GM12878 (cell line): ENCODE results near the gene GNB2. TPM values are rescaled to one million over a fixed set of nuclear protein-coding genes. Genes with fewer than 3 reads are reported as not detected.

Experiments used
- ATAC-seq: fragments of 200-7000 bp; cut with Tn5 transposase; 3 replicates; pipeline ENCODE4 v1.9.1; 2020; ENCODE audit warnings: mild to moderate bottlenecking, moderate library complexity
- BruUV-seq: library from RNA; stranded (reverse); fragments of 400-500 nt; replicated peaks from 2 replicates; lab custom pipeline; 2021; lab: Mats Ljungman, UMichigan
- CTCF ChIA-PET: fragments of 300-600 bp; sonication (Branson Sonifier 250); formaldehyde crosslinking; extraction: SDS; loops from one replicate; lab custom pipeline; 2021; ENCODE audit warnings: inconsistent platforms; lab: Yijun Ruan, JAX
- POLR2A ChIA-PET: fragments of 350-600 bp; formaldehyde crosslinking; extraction: SDS; loops from one replicate; lab custom pipeline; 2021; ENCODE audit warnings: inconsistent platforms; lab: Charles Lee
- RAD21 ChIA-PET: fragments of 300-600 bp; sonication (Branson Sonifier 250); formaldehyde crosslinking; loops from one replicate; lab custom pipeline; 2023; ENCODE audit warnings: antibody characterized with exemption; ENCODE audit not compliant: unreplicated experiment; lab: Charles Lee
- SMC1A ChIA-PET: fragments of 300-600 bp; sonication (Branson Sonifier 250); formaldehyde crosslinking; loops from one replicate; lab custom pipeline; 2023; ENCODE audit not compliant: unreplicated experiment, uncharacterized antibody; lab: Charles Lee
- DNase-seq: peaks from one replicate; pipeline ENCODE4 v3.0.0-alpha.2; 2011; ENCODE audit warnings: low read depth, low spot score
- FAIRE-seq: peaks from 3 replicates; lab custom pipeline; 2011; peaks lifted over from hg19 to GRCh38; lab: Jason Lieb, UNC
- H2AFZ ChIP-seq: 2 replicates; pipeline ENCODE4 v1.6.0; 2011; ENCODE audit warnings: low read depth, low read length, control low read depth; ENCODE audit not compliant: control insufficient read depth
- H3K27ac ChIP-seq: 2 replicates; pipeline ENCODE4 v1.5.1; 2011; ENCODE audit warnings: control low read depth; ENCODE audit not compliant: control insufficient read depth, insufficient read depth
- H3K27me3 ChIP-seq, 2 experiments: replicated peaks in 1 of 2; 2 replicates each; pipeline versions ENCODE4 v1.6.0 to v1.6.1; 2011; ENCODE audit warnings: low read length in 1 of 2; ENCODE audit not compliant: control insufficient read depth in 2 of 2, insufficient read depth in 2 of 2
- H3K36me3 ChIP-seq, 2 experiments: 2 replicates each; pipeline ENCODE4 v1.5.1; 2011; ENCODE audit warnings: low read length in 1 of 2; ENCODE audit not compliant: control insufficient read depth in 2 of 2, insufficient read depth in 2 of 2
- H3K4me1 ChIP-seq: 2 replicates; pipeline ENCODE4 v1.6.1; 2011; ENCODE audit warnings: mild to moderate bottlenecking, low read length, moderate library complexity, mixed read lengths; ENCODE audit not compliant: control insufficient read depth, insufficient read depth
- H3K4me2 ChIP-seq: 2 replicates; pipeline ENCODE4 v1.6.0; 2011; ENCODE audit warnings: control low read depth; ENCODE audit not compliant: control insufficient read depth, insufficient read depth
- H3K4me3 ChIP-seq: fragments of 200-600 bp; sonication (generic); 2 replicates; pipeline ENCODE4 v1.5.1; 2016
- H3K79me2 ChIP-seq: 2 replicates; pipeline ENCODE4 v1.6.0; 2011; ENCODE audit warnings: low read length; ENCODE audit not compliant: control insufficient read depth, insufficient read depth
- H3K9ac ChIP-seq: 2 replicates; pipeline ENCODE4 v1.8.0; 2011; ENCODE audit warnings: low read length, control low read depth, mixed read lengths; ENCODE audit not compliant: control insufficient read depth, insufficient read depth
- H3K9me3 ChIP-seq: replicated peaks from 3 replicates; pipeline ENCODE4 v1.5.1; 2011; ENCODE audit warnings: mild to moderate bottlenecking, low read length; ENCODE audit not compliant: control insufficient read depth, insufficient read depth
- H4K20me1 ChIP-seq: 2 replicates; pipeline ENCODE4 v1.6.0; 2011; ENCODE audit not compliant: control insufficient read depth, insufficient read depth
- CBFB ChIP-seq: IDR thresholded peaks from 2 replicates; pipeline ENCODE4 v1.6.1; 2016; ENCODE audit warnings: antibody characterized with exemption, low read depth
- CBX3 ChIP-seq: fragments of 200-600 bp; sonication (generic); IDR thresholded peaks from 2 replicates; pipeline ENCODE4 v1.6.1; 2016; ENCODE audit warnings: low read depth, borderline replicate concordance
- CHD1 ChIP-seq: IDR thresholded peaks from 2 replicates; pipeline ENCODE4 v1.6.1; 2012; ENCODE audit warnings: low read depth, low read length, improper control_type of control experiment
- CREM ChIP-seq: IDR thresholded peaks from 2 replicates; pipeline ENCODE4 v1.6.1; 2014; ENCODE audit warnings: antibody characterized with exemption, low read depth
- CUX1 ChIP-seq: IDR thresholded peaks from 2 replicates; pipeline ENCODE4 v1.6.1; 2012; ENCODE audit warnings: improper control_type of control experiment, low read depth, low read length; ENCODE audit not compliant: insufficient replicate concordance
- ETV6 ChIP-seq, 2 experiments: fragments of 450-650 bp in 1 of 2; IDR thresholded peaks in 1 of 2; conservative IDR thresholded peaks in 1 of 2; 2 replicates each; pipeline ENCODE4 v1.6.1; 2014; ENCODE audit warnings: antibody characterized with exemption in 1 of 2, borderline replicate concordance in 1 of 2, low read depth in 1 of 2, mild to moderate bottlenecking in 1 of 2, moderate library complexity in 1 of 2
- KLF5 ChIP-seq: fragments of 450-650 bp; IDR thresholded peaks from 2 replicates; pipeline ENCODE4 v1.6.1; 2014; ENCODE audit warnings: mild to moderate bottlenecking; ENCODE audit not compliant: partially characterized antibody
- STAT3 ChIP-seq: IDR thresholded peaks from 2 replicates; pipeline ENCODE4 v1.6.1; 2011; ENCODE audit warnings: low read depth, low read length, improper control_type of control experiment
- WGBS: methylation state at CpG from one replicate; pipeline ENCODE4 v1.1.6; 2016; ENCODE audit warnings: low lambda C conversion rate; ENCODE audit not compliant: insufficient replicate concordance, insufficient coverage; ENCODE audit errors: missing lambda C conversion rate; 5-methylcytosine and 5-hydroxymethylcytosine counted together
- in situ Hi-C: fragments of 300-500 bp; cut with MboI; formaldehyde crosslinking; loops from 9 replicates; pipeline ENCODE4 v1.14.3; 2018; ENCODE audit warnings: mixed read lengths
- intact Hi-C: fragments of 100-400 bp; cut with micrococcal nuclease; formaldehyde crosslinking; loops from one replicate; pipeline ENCODE4 v1.14.2; 2022; ENCODE audit not compliant: unreplicated experiment
- polyA plus RNA-seq, 11 experiments: library from polyadenylated mRNA; depleted of rRNA in 4 of 11; unstranded in 6 of 11; stranded (reverse) in 5 of 11; fragments of >200 nt; fragmentation: Nextera tagmentation in 4 of 11; fragmentation: Illumina TruSeq in 1 of 11; extraction: Ambion mirVana in 4 of 11; extraction: Trizol in 1 of 11; gene quantifications; 1 replicate in 1 of 11; 2 replicates in 10 of 11; pipeline versions ENCODE4 v1.2.1 to v1.2.3, GENCODE V29; 2011 to 2016; ENCODE audit warnings: inconsistent platforms in 2 of 11, missing spikeins in 2 of 11, low read depth in 1 of 11
- total RNA-seq, 4 experiments: library from RNA; depleted of rRNA in 3 of 4; stranded (reverse); fragments of >200 nt in 3 of 4; fragmentation: Illumina TruSeq in 1 of 4; extraction: Trizol in 1 of 4; gene quantifications; 2 replicates each; pipeline versions ENCODE4 v1.2.1 to v1.2.3, GENCODE V29; 2013 to 2021

Gene GNB2
- total and polyA plus RNA-seq, 10 of the 15 experiments (the other 5 are each of a cell fraction or from before 2014, with no cell fraction given): 0.35 to 175 (median 59.7) TPM

GRCh38 chr7:100720279-100720670 lies 46.7 kb downstream of the GNB2 start, which contains the start of gene EPO:
Gene EPO (plus strand): TSS chr7:100720468. CDS start chr7:100720981, 513 bp downstream.
- no peak within 1 kb of the TSS for H3K4me2 ChIP-seq
- H3K79me2 ChIP-seq: no peaks in the 10 kb centered on the region
- no peak within 1 kb of the TSS for H3K4me3 ChIP-seq
- H3K9ac ChIP-seq: no peak within 1 kb of the TSS
- POLR2A ChIA-PET: no interaction called here
- no peak for FAIRE-seq
- H3K27me3 ChIP-seq: peaks cover 4 to 11% of the 10 kb centered on the region in 2 experiments
- intact Hi-C loops (no loop called here), in situ Hi-C loops (no loop called here)
- H3K27ac ChIP-seq: no peak within 1 kb of the TSS
- TF ChIP-seq KLF5: no peak
- no peak for TF ChIP-seq CBFB
- TF ChIP-seq ETV6 (conservative IDR thresholded peaks at IDR 0.05 in 1 of 2, IDR thresholded peaks at IDR 0.05 in 1 of 2; ENCODE audit: borderline replicate concordance in 1 of 2, low read depth in 1 of 2): no peak
- no peak for TF ChIP-seq CBX3
- TF ChIP-seq STAT3: no peak
- no peak for TF ChIP-seq CHD1
- TF ChIP-seq CREM: no peak
- TF ChIP-seq CUX1: no peak
- no peak for DNase-seq
- no peaks in the 10 kb centered on the region for H3K4me1 ChIP-seq
- no TSS peak for BruUV-seq
- no peaks in the 10 kb centered on the region for H4K20me1 ChIP-seq
- RAD21 ChIA-PET: interaction anchor here (1.3 kb wide), 1 partner anchor 15 kb away, joined by 4 read pairs; the partner anchor contains the start of gene POP7
- SMC1A ChIA-PET: no interaction called here
- H3K9me3 ChIP-seq: no peaks in the 10 kb centered on the region
- CTCF ChIA-PET: no interaction called here
- whole genome bisulfite sequencing: 23% methylated on average over 20 of the region's 21 CpGs
- no peak for ATAC-seq
- no peak within 1 kb of the TSS for H2AFZ ChIP-seq
- H3K36me3 ChIP-seq: no peaks in the 10 kb centered on the region
